Heart right ventricle (tissue), 16 donors: ENCODE results near the gene RARRES1. TPM values are rescaled to one million over a fixed set of nuclear protein-coding genes. Genes with fewer than 3 reads are reported as not detected.
A peak's percentile ranks its signal among the peaks of the same experiment; 100 is the strongest.

Experiments used
- ATAC-seq, 8 donors: fragments of 200-7000 bp; cut with Tn5 transposase; one replicate each; pipeline ENCODE4 v1.9.1; 2020; ENCODE audit warnings: mild to moderate bottlenecking in 8 of 8, moderate library complexity in 8 of 8, moderate number of reproducible peaks in 1 of 8
- DNase-seq, 2 donors: peaks; one replicate each; pipeline ENCODE4 v3.0.0-alpha.2; 2020
- H3K27ac ChIP-seq, 10 donors: fragments of 200-600 bp; sonication (generic) in 2 of 10; one replicate each; pipeline versions ENCODE4 v1.5.0 to v1.8.0; 2020 to 2022; ENCODE audit warnings: mild to moderate bottlenecking in 3 of 10
- H3K27me3 ChIP-seq, 7 donors: fragments of 200-600 bp; one replicate each; pipeline ENCODE4 v1.8.0; 2021 to 2022; ENCODE audit warnings: mild to moderate bottlenecking in 2 of 7
- H3K36me3 ChIP-seq, 9 donors: fragments of 200-600 bp; sonication (generic) in 1 of 9; one replicate each; pipeline versions ENCODE4 v1.5.0 to v1.8.0; 2020 to 2022; ENCODE audit warnings: mild to moderate bottlenecking in 2 of 9
- H3K4me1 ChIP-seq, 9 donors: fragments of 200-600 bp; sonication (generic) in 1 of 9; one replicate each; pipeline versions ENCODE4 v1.5.0 to v1.8.0; 2020 to 2022; ENCODE audit warnings: mild to moderate bottlenecking in 4 of 9
- H3K4me3 ChIP-seq, 10 donors: fragments of 200-600 bp; sonication (generic) in 2 of 10; one replicate each; pipeline versions ENCODE4 v1.5.0 to v1.8.0; 2020 to 2022; ENCODE audit warnings: mild to moderate bottlenecking in 7 of 10, moderate library complexity in 2 of 10
- H3K9me3 ChIP-seq, 11 donors: fragments of 200-600 bp in 10 of 11; sonication (generic) in 2 of 11; one replicate each; pipeline versions ENCODE4 v1.5.0 to v1.8.0; 2013 to 2022; ENCODE audit warnings: mild to moderate bottlenecking in 2 of 11, control low read depth in 1 of 11, moderate library complexity in 1 of 11
- WGBS, 2 donors: extraction: QIAGEN DNeasy Blood & Tissue Kit; methylation state at CpG; one replicate each; pipeline ENCODE4 v1.1.7; 2013; ENCODE audit warnings: inconsistent platforms in 1 of 2; 5-methylcytosine and 5-hydroxymethylcytosine counted together
- intact Hi-C, 10 donors: fragments of 100-400 bp; cut with DNase I; formaldehyde crosslinking; loops; one replicate each; pipeline versions ENCODE4 v1.11.1 to v1.14.2; 2022
- polyA plus RNA-seq, 2 donors: library from polyadenylated mRNA; stranded (reverse); fragments of 200-250 nt; gene quantifications; one replicate each; pipeline ENCODE4 v1.2.3, GENCODE V29; 2013
- total RNA-seq, 10 donors: library from RNA; stranded (reverse); fragmentation: NEBNext Ultra II Directional in 3 of 10; extraction: Animal tissue kit (Norgen Biotek cat#: 25700) in 3 of 10; gene quantifications; one replicate each; pipeline versions ENCODE4 v1.2.1 to v1.2.4, GENCODE V29; 2021 to 2023
- TF ChIP-seq, protein P1 (sequence below), 9 donors: fragments of 200-600 bp; sonication (generic) in 2 of 9; IDR thresholded peaks; one replicate each; pipeline versions ENCODE4 v1.5.0 to v1.8.0; 2021 to 2022; ENCODE audit warnings: antibody characterized with exemption in 9 of 9, mild to moderate bottlenecking in 5 of 9, moderate library complexity in 1 of 9
- donor health status: Arrhythmogenic right ventricular cardiomyopathy.
- donor health status: ischemic (EF 13 %, LVEDD 7.1; RV severe dilation, severe dysfunction).
- donor health status: healthy with polysubstance abuse.
- donor health status: DM: no; HTN: yes; CAD: no.
- donor health status: DM: no; HTN: no; CAD: no.
- donor health status: ischemic (EF 25% LVEDD 6.9; RV normal size, moderate dysfunction).
- donor health status: ischemic (EF 25% LVEDD 5.7; RV mildly dilated, moderate dysfunction).
- donor health status: healthy.
- donor health status: DM: yes; HTN: yes; CAD: no.
- donor health status: Ischemic cardiomyopathy.
- donor health status: ischemic (EF 35%, LVEDD 5.7; RV mildly dilated, moderate dysfunction).
- donor health status: nonischemic (EF 11% LVEDD 7.7; RV severe dilation, severe dysfunction).
- donor health status: DM: yes; HTN: yes; CAD: no.
- donor health status: PGD.
- donor health status: ischemic (EF 29% LVEDD 5.4; RV normal size, mild dysfunction).
- donor health status: nonischemic (EF 23%, LVEDD 6.1; RV moderate dilation, normal function).

The RARRES1 gene
- total and polyA plus RNA-seq, 12 donors = 0.32 to 99.0 (median 4.1) TPM

DNA sequence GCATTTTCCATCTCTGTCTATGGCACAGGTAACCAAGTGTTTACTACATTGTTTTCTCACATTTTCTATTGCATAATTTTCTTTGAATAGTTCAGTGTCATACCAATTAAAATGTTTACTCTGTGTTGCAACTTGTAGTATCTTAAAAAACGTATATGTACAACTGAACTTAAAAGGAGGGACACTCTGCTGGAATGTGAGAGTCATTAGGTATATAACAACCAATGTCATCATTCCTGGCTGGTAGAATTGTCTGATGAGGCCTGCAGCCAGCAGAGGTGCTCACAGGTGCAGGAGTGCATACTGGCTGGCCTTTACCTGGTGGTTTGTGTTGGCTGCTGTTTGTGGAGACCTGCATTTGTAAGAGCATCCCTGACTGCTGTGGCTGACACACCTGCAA lies 19.1 kb upstream of the RARRES1 start:
- intact Hi-C loops = no loop called here
- Histone ChIP-seq H3K4me1 (peaks cover 0 to 28% (median 0%) of the 10 kb centered on the region in 9 donors), H3K4me3 (no peak overlapping the region), H3K27ac (no peak overlapping the region), H3K9me3 (no peaks in the 10 kb centered on the region), H3K36me3 (peaks cover 0 to 18% (median 0%) of the 10 kb centered on the region in 9 donors), H3K27me3 (no peaks in the 10 kb centered on the region)
- no peak for ATAC-seq
- TF ChIP-seq, protein P1, sequence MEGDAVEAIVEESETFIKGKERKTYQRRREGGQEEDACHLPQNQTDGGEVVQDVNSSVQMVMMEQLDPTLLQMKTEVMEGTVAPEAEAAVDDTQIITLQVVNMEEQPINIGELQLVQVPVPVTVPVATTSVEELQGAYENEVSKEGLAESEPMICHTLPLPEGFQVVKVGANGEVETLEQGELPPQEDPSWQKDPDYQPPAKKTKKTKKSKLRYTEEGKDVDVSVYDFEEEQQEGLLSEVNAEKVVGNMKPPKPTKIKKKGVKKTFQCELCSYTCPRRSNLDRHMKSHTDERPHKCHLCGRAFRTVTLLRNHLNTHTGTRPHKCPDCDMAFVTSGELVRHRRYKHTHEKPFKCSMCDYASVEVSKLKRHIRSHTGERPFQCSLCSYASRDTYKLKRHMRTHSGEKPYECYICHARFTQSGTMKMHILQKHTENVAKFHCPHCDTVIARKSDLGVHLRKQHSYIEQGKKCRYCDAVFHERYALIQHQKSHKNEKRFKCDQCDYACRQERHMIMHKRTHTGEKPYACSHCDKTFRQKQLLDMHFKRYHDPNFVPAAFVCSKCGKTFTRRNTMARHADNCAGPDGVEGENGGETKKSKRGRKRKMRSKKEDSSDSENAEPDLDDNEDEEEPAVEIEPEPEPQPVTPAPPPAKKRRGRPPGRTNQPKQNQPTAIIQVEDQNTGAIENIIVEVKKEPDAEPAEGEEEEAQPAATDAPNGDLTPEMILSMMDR (IDR thresholded peaks at IDR 0.05) = no peak
- WGBS, 2 donors = 67 to 75% methylated on average over 1 of the region's 1 CpG
- no peak for DNase-seq

DNA sequence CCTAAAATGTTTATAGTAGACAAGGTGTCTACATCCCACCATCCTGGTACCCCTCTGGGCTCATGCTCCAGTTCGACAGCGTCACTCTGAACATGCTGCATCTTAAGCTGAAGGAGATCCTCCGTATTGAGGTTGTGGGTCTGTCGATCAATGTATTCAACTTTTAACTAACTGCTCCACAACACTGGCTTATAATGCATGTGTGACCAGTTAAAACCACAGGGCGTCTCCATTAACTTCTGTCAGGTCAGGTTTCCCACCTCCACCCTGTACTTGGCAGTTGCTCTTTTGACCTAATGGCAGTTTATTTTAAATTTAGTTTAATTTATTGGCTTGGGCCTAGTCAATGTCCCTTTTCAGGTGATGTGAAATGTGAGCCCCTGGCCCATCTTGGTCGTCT lies 17.8 kb upstream of the RARRES1 start:
- H3K27me3 ChIP-seq = no peaks in the 10 kb centered on the region
- no peak for ATAC-seq
- no peak overlapping the region for H3K27ac ChIP-seq
- peaks cover 0 to 22% (median 0%) of the 10 kb centered on the region in 9 donors for H3K36me3 ChIP-seq
- intact Hi-C loops = no loop called here
- TF ChIP-seq, protein P1 (IDR thresholded peaks at IDR 0.05) = no peak
- DNase-seq = no peak
- peaks cover 0 to 28% (median 0%) of the 10 kb centered on the region in 9 donors for H3K4me1 ChIP-seq
- no peaks in the 10 kb centered on the region for H3K9me3 ChIP-seq
- 88 to 98% methylated on average over 6 of the region's 6 CpGs for WGBS, 2 donors
- H3K4me3 ChIP-seq = no peak overlapping the region

DNA sequence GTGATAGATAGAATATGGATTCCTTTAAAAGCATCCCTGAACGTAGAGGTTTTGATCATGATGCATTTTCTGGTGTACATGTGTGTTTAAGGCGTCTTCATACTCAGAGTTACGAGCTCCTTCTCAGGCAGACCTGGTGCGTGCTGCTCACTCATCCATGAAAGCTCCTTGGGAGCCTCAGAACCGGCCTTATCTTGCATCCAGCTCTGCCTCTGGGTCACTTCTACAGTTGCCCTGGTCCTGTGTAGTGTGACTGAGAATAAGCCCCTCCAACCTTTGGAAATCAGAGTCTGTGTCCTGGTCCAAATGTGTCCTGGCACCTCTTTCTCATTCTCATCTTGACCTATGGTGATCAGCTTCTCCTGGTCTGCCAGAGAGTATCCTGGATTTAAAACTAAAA lies 17.3 kb upstream of the RARRES1 start:
- Histone ChIP-seq H3K36me3 (peaks cover 0 to 22% (median 0%) of the 10 kb centered on the region in 9 donors), H3K4me1 (peaks cover 0 to 28% (median 0%) of the 10 kb centered on the region in 9 donors), H3K4me3 (no peak overlapping the region), H3K27ac (no peak overlapping the region), H3K27me3 (no peaks in the 10 kb centered on the region), H3K9me3 (no peaks in the 10 kb centered on the region)
- DNase-seq (no peak), ATAC-seq (no peak)
- WGBS, 2 donors = 92 to 96% methylated on average over 5 of the region's 5 CpGs
- TF ChIP-seq, protein P1 (IDR thresholded peaks at IDR 0.05) = no peak
- intact Hi-C loops = no loop called here

DNA sequence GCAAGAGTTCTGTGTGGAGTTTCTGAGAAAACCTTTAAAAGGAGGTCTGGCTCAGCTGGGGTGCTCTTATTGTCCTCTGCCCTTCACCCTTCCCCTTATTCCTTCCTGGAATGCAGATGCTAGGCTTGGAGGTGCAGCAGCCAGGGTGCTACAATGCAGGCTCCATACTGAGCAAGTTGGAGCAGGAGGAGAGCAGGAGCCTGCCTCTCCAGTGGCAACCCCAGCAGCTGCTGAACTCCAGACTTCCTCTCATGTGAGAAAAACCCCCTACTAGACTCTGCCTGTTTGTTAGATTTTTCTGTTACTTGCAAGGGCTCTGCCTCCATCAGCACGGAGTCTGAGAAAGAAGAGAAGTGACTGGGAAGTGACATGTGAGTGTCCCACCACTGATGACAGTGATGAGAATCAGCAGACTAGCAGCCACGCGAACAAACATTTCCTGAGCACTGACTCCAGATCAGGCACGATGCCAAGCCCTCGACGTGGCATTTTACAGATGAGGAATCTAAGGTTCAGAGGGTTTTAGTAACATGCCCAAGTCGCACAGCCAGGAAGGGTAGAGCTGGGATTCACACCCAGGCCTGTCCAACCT lies 16.1 kb upstream of the RARRES1 start:
- ATAC-seq (peak in 5 of 8 donors; percentile 25 to 62 (median 58)), DNase-seq (peak; percentile 26 to 40)
- intact Hi-C loops = no loop called here
- H3K27ac ChIP-seq = peak overlapping the region in 1 of 10 donors; percentile 77
- H3K36me3 ChIP-seq = peaks cover 0 to 32% (median 0%) of the 10 kb centered on the region in 9 donors
- 28 to 29% methylated on average over 7 of the region's 7 CpGs for WGBS, 2 donors
- peaks cover 0 to 28% (median 0%) of the 10 kb centered on the region in 9 donors for H3K4me1 ChIP-seq
- no peaks in the 10 kb centered on the region for H3K9me3 ChIP-seq
- no peaks in the 10 kb centered on the region for H3K27me3 ChIP-seq
- TF ChIP-seq, protein P1 (IDR thresholded peaks at IDR 0.05) = no peak
- no peak overlapping the region for H3K4me3 ChIP-seq
